ENCODE data around the gene DZIP3.

DNA sequence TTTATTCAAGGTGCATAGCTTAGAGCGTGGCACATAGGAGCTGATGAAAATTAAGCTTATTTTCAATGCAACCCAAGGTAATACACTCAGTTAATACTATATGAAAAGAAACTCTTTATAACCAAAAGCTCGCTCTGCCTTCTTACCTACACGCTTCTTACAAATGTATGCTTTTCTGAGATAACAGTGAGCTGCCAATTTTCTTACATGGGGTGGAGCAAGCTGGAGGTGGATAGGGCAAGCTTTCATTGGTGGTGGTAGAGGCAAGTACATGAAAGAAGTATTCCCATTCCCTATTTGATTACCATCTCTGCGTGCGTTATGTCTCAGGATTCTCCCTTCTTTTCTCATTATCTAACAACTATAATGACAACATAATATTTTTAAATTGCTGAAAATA lies 8.9 kb downstream of the DZIP3 start:
- no peak for TF ChIP-seq RARB (CRISPR knock-in tag; IDR thresholded peaks at IDR 0.05)
- TF ChIP-seq, protein P1, sequence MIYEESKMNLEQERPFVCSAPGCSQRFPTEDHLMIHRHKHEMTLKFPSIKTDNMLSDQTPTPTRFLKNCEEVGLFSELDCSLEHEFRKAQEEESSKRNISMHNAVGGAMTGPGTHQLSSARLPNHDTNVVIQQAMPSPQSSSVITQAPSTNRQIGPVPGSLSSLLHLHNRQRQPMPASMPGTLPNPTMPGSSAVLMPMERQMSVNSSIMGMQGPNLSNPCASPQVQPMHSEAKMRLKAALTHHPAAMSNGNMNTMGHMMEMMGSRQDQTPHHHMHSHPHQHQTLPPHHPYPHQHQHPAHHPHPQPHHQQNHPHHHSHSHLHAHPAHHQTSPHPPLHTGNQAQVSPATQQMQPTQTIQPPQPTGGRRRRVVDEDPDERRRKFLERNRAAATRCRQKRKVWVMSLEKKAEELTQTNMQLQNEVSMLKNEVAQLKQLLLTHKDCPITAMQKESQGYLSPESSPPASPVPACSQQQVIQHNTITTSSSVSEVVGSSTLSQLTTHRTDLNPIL (CRISPR knock-in tag; IDR thresholded peaks at IDR 0.05; ENCODE audit: low read depth) = no peak
- no peak for TF ChIP-seq ZFP3 (CRISPR knock-in tag; IDR thresholded peaks at IDR 0.05)
